Gastrocnemius medialis (tissue), 4 donors: ENCODE data around the gene FNBP1L.

Source experiments
- POLR2A ChIP-seq, 2 donors: fragments of 450-650 bp; IDR thresholded peaks; one replicate each; pipeline ENCODE4 v1.6.1; 2017; ENCODE audit warnings: antibody characterized with exemption in 2 of 2, mild to moderate bottlenecking in 2 of 2, moderate library complexity in 2 of 2
- TF ChIP-seq, protein P1 (sequence below), 5 experiments: fragments of 450-650 bp in 3 of 5; fragments of 200-600 bp in 2 of 5; sonication (generic) in 2 of 5; IDR thresholded peaks in 4 of 5; conservative IDR thresholded peaks in 1 of 5; 1 replicate in 4 of 5; 2 replicates in 1 of 5; pipeline ENCODE4 v1.5.1; 2016 to 2019; ENCODE audit warnings: antibody characterized with exemption in 5 of 5, mild to moderate bottlenecking in 3 of 5, moderate library complexity in 3 of 5

DNA sequence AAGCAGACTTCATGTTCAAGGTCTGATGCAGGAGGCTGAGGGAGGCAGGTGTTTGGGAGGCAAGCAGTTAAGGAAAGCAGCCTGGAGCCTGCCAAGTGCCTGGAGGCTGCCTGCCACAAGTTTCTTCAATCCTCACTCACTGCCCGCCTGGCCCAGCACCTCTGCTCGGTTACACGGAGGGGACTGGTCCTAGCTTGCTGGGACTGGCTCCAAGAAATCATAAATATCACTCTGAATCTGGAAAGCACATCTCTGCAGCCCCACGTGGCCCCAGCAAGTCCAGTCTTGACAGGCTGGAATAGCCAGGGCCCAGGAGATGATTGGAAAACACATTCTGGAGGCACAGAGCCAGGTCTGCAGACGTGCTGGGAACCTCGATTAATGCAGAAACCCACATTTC lies 149.8 kb downstream of the FNBP1L start:
- TF ChIP-seq, protein P1, sequence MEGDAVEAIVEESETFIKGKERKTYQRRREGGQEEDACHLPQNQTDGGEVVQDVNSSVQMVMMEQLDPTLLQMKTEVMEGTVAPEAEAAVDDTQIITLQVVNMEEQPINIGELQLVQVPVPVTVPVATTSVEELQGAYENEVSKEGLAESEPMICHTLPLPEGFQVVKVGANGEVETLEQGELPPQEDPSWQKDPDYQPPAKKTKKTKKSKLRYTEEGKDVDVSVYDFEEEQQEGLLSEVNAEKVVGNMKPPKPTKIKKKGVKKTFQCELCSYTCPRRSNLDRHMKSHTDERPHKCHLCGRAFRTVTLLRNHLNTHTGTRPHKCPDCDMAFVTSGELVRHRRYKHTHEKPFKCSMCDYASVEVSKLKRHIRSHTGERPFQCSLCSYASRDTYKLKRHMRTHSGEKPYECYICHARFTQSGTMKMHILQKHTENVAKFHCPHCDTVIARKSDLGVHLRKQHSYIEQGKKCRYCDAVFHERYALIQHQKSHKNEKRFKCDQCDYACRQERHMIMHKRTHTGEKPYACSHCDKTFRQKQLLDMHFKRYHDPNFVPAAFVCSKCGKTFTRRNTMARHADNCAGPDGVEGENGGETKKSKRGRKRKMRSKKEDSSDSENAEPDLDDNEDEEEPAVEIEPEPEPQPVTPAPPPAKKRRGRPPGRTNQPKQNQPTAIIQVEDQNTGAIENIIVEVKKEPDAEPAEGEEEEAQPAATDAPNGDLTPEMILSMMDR (IDR thresholded peaks at IDR 0.05 in 4 of 5, conservative IDR thresholded peaks at IDR 0.05 in 1 of 5) = no peak
- no peak for TF ChIP-seq POLR2A (IDR thresholded peaks at IDR 0.05)
